Right kidney (tissue), 9 donors: ENCODE results near the gene PRR23C.
"Not testable (repeated sequence)": the region's sequence is repeated elsewhere in the genome, so short reads cannot be mapped to it uniquely, and the experiment has no call there.

ENCODE experiments used
- DNase-seq: peaks from one replicate; pipeline ENCODE4 v3.0.0-alpha.2; 2016
- long read RNA-seq, 8 donors: transcript quantifications; one replicate each; lab custom pipeline, GENCODE V29; 2026

Gene PRR23C
- long read RNA-seq, donor 1 = 0 reads
- long read RNA-seq, donor 2 = 0 reads
- long read RNA-seq, donor 3 = 0 reads
- long read RNA-seq, donor 4 = 0 reads
- long read RNA-seq, donor 5 = 0 reads
- long read RNA-seq, donor 6 = 0 reads
- long read RNA-seq, donor 7 = 0 reads
- long read RNA-seq, donor 8 = 0 reads

DNA sequence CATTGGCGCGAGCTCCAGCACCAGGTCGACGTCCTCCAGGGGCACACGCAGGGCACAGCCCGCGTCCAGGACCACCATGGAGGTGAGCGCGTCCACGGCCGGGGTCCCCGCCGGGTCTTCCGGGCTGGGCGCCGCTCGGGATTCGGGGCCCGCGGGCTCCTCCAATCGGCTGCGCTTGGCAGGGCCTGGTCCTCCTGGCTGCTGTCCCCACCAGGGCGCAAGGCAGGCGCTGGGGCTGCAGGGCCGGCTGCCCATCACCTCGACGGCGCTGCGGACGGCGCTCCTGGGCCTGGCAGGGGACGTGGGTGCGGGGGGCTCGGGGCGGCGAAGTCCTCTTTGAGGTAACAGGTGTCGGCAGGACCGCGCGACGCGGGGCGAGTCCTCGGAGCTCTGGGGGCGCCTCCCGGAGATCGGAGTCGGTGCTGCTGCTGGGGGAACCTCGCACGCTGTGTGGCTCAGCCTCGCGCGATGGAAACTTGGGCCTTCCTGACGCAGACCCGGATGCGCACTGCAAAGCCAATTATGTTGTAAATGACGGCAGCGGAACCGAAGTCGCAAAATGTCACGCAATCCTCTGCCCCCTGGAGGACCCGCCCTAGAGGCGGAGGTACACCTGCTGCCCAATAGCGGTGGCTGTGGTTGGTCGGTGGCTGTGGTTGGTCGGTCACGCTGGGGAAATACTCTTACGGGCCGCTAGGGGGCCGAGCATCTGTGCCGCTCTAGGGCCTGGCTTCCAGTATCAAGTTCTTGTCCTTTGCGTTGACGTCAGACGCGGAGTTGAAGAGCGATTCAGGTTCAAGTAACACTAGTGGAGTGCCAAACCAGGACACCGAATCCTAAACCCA lies at the start of gene PRR23C:
TSS of gene PRR23C (minus strand) at position 527 of the 845 bp plus-strand sequence. CDS start at position 255, 272 bp downstream.
- no peak for DNase-seq

DNA sequence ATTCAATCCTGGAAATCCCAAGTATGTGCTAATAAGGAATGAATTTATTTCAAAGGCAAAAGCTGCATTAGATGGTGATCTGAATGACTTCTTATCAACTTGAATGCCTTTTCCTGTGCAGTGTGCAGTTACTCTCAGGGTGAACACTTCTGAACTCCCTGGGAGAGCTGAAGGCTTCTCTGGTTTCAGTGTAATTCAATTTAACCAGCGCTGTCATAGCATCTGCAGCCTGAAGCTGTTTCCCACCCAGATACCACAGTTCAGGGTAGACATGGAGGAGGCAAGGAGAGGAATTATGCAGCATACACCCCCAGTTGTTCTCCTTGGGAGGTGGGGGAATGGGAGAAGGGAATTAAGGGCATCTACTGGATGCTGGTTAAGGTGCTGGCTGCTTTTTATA lies 49.1 kb upstream of the PRR23C start:
- DNase-seq = no peak

DNA sequence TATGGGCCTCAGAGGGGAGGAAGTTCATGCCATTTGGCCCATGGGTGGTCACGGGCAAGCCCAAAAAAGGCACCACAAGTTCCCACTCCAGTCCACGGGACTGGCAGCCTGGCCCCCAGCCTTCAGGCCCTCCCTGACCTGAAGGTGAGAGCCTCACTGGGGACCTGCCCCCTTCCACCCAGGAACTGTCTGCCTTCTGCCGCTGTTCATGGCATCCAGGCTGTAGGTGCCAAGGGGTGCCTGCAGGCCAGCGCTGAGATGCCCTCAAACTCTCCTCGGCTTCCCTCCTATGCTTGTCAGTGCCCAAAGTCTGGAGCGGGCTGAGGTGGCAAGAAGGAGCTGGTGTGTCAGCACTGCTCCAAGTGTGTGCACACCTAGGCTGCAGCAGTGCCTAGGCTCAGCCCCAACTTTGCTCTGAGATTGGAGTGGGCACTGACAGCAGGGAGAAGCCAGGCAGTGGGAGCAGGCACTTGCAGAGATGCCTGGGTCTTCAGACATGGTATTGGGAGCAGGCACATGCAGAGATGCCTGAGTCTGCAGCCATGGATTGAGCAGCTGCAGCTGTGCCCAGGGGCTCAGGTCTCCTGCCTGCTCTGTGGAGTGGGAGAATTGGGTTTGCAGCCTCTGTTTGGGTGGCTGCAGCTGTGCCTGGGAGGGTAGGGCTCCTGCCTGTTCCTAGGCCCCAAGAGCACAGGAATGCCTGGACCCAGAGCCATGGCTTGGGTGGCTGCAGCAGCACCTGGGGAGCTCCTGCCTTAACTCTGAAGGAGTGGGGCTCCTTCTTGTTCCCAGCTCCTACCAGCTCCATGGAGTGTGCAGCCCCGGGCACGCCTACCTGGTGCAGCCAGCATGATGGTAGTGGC lies 44.0 kb upstream of the PRR23C start:
- no peak for DNase-seq

DNA sequence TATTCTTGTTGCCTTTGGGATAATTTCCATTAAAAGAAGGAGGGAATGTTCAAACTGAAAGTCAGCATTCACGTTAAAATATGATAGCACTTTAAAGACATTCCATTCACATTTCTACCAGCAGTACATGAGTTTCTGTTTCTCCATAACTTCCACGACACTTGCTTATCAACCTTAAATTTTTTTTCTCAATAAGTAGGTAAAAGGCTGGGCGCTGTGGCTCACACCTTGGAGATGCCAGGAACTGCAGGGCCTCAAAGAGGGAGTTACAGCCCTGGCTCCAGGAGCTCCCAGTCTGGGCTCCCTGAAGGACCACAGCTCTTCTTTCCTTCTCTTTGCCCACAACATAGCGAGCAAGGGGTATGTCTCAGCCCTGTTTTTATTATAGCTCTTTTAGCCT lies 42.9 kb upstream of the PRR23C start:
- DNase-seq = no peak

DNA sequence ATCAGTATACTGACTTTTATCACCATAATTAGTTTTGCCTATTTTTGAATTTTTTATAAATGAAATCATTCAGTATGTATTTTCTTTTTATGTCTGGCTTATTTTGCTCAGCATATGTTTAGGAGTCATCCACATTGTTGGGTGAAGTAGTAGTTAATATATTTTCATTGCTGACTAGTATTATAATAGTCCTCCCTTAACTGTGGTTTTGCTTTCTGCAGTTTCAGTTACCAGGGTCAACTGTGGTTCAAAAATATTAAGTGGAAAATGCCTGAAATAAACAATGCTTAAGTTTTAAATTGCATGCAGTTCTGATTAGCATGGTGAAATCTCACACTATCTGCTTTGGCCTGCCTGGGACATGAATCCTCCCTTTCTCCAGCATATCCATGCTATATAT lies 39.5 kb upstream of the PRR23C start:
- DNase-seq = no peak

DNA sequence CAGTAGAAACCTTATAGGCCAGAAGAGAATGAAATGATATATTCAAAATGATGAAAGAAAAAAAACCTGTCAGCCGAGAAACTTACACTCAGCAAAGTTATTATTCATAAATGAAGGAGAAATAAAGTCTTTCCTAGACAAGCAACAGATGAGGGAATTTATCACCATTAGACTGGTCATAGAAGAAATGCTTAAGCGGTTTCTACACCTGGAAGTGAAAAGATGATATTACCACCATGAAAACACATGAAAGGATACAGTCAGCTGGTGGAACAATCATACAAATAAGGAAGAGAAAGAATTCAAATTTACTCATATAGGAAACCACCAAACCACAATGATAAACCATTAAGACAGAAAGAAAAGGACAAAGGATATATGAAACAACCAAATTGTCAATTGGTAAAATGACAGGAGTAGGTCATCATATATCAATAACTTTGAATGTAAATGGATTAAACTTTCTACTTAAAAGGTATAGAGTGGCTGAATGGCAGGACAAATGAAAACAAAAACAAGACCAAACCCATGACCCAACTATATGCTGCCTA lies 29.9 kb upstream of the PRR23C start:
- no peak for DNase-seq

DNA sequence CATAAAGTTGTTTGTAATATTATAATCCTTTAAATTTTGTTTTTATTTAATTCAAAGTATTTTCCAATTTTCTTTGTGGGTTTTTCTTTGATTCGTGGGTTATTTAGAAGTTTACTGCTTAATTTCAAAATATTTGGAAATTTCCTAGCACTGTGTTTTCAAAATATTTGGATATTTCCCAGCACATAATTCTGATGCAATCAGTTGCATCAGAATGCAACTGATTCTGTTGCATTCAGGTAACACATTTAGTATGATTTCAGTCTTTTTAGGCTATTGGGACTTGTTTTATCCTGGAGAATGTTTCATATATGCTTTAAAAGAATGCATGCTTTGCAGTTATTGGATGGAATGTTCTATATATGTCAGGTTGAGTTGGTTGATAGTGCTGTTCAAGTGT lies 18.2 kb upstream of the PRR23C start:
- DNase-seq = no peak

DNA sequence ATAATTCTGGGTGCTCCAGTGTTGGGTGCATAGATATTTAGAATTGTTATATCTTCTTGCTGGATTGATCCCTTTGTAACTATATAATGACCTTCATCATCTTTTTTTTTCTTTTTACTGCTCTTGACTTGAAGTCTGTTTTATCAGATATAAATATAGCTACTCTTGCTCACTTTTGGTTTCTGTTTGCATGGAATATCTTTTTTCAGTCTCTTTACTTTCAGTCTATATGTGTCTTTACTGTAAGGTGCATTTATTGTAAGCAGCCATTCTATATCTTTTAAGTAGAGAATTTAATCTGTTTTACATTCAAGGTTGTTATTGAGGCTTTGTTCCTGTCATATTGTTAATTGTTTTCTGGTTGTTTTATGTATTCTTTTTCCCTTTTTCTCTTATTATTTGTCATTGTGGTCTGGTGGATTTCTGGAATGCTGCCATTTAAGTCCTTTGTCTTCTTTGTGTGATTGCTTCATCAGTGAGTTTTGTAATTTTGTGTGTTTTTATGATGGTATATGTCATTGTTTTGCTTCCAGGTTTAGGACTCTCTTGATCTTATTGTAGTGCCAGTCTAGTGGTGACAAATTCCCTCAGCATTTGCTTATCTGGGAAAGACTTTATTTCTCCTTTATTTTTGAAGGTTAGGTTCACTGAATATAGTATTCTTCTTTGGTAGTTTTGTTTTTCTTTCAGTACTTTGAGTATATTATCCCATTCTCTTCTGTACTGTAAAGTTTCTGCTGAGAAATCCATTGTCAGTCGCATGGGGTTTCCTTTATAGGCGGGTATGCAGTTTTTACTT lies 8.3 kb upstream of the PRR23C start:
- DNase-seq = no peak

DNA sequence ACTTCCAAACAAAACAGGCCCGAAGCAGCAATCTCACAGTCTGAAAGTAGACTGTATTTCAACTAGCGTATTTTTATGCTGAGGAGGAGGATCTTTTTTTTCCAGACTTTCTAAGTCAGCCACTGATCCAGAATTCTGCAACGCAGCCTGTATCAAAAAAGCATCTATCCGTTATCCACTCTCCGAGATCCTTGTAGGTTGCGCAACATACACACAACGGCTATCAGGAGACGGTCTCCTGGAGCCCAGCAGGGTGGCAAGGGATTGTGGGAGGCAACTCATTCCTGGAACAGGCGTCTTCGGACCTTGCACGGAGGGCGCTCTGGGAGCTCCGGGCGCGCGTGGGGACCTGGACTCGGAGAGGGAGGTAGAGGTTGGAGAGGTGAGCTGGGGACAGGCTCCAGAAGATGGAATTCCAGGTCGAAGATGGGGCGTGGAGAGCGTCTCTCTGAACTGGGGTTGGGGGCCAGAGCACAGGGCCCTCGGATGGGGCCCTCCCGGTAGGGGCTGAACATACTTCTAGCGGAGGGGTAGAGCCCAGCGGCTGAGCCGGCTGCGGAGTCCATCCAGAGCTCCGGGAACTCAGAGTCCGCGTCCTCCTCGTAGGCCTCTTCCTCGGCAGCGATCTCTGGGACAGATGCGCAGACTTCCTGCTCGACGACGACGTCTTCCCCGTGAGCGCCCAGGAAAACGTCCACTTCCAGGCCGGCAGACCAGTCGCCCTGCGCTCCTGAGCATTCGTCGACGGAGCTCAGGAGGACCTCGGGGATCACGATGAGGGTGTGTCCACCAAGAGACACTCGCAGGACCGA lies 932 bp downstream of the PRR23C start:
- DNase-seq = no peak

DNA sequence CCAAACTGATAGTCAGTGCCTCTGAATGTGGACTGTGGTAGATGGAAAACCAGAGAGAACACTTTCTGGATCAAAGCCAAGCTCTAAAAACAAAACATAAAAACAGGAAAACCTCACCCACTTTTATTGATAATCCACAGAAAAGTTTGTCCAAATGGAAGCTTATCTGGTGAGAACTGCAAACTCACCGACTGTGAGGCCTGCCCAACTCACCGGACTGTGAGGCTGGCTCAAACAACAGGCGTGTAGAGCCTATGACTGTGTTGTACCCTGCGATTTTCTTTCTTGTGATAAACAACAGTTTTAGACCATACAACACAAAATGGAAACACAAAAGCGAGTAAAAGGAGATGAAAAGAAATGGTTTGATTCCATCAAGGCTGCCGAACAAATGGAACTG lies 7.2 kb downstream of the PRR23C start:
- DNase-seq = no peak

DNA sequence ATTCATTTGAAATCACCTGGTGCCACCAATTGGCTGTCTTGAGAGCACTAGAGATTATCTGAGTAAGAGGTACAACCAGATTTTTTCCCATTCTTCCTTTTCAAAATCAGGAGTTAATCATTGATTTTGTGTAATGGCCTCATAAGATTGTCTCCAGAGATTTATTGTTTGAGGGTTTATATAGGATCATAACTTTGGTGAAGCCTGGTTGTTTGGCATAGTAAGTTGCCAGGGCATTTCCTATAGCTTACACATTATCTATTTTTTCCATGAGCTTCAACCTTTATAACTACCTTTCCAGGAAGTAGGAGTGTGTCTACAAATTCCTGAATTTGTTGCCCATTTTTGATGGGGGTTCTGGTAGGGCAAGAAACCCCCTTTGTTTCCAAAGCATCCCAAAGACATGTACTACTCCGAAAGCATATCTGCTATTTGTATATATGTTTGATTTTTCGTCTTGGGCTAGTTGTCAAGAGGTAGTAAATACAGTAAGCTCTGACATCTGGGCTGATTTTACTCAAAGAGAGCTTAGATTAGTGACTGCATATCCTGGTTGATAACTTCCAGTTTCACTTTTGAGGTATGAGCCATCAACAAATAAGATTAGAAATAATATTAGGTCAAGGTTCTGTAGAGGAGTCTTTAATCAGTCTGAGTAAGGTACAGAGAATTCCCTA lies 12.2 kb downstream of the PRR23C start:
- no peak for DNase-seq

DNA sequence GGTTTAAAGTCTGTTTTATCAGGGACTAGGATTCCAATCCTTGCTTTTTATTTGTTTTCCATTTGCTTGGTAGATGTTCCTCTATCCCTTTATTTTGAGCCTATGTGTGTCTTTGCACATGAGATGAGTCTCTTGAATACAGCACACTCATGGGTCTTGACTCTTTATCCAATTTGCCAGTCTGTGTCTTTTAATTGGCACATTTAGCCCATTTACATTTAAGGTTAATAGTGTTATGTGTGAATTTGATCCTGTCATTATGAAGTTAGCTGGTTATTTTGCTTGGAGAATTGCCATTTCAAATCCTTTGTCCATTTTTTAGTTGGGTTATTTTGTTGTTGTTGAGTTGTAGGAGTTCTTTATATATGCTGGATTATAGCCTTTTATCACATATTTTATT lies 14.1 kb downstream of the PRR23C start:
- not testable (repeated sequence) for DNase-seq

DNA sequence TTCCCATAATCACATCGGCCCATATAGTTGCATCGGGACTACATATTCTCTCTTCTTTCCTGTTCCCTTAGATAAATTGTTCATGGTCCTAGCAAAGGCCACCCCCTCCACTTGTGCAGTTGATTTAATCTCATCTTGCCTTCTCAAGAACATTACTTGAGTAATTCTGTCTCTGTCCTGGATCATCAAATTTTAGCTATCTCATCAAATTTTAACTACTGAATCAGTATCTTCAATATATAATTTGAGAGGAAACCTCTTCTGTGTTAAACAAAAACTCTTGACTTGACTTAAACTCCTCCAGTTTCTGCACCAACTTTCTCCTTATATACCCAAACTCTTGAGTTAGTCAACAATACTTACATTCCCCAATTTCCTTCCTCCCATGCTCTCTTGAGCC lies 19.7 kb downstream of the PRR23C start:
- DNase-seq = no peak

DNA sequence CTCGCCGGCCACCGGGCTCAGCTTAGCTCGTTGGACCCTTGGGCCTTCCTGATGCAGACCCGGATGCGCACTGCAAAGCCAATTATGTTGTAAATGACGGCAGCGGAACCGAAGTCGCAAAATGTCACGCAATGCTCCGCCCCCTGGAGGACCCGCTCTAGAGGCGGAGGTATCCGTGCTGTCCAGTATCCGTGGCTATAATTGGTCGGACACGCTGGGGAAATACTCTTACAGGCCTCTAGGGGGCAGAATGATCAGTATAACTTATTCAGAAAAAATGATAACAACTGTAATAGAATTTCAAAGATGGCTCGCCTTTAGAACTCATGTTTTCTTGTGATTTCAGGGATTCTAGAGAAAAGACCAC lies 23.8 kb downstream of the PRR23C start, which contains the start of gene PRR23B:
TSS of gene PRR23B (minus strand) at position 59 of the 367 bp plus-strand sequence. CDS start 265 bp downstream, outside the sequence.
- no peak for DNase-seq

DNA sequence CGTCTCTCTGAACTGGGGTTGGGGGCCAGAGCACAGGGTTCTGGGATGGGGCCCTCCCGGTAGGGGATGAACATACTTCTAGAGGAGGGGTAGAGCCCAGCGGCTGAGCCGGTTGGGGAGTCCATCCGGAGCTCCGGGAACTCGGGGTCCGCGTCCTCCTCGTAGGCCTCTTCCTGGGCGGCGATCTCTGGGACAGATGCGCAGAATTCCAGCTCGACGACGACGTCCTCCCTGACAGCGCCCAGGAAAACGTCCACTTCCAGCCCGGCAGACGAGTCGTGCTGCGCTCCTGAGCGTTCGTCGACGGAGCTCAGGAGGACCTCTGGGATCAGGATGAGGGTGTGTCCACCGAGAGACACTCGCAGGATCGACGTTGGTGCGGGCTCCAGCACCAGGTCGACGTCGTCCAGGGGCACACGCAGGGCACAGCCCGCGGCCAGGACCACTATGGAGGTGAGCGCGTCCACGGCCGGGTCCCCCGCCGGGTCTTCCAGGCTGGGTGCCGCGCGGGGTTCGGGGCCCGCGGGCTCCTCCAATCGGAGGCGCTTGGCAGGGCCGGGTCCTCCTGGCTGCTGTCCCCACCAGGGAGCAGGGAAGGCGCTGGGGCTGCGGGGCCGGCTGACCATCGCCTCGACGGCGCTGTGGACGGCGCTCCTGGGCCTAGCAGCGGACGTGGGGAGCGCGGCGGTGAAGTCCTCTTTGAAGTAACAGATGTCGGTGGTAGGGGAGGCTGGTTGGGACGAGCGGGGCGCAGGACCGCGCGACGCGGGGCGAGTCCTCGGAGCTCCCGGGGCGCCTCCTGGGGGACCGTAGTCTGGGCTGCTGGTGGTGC lies 24.4 kb downstream of the PRR23C start:
- DNase-seq = no peak

DNA sequence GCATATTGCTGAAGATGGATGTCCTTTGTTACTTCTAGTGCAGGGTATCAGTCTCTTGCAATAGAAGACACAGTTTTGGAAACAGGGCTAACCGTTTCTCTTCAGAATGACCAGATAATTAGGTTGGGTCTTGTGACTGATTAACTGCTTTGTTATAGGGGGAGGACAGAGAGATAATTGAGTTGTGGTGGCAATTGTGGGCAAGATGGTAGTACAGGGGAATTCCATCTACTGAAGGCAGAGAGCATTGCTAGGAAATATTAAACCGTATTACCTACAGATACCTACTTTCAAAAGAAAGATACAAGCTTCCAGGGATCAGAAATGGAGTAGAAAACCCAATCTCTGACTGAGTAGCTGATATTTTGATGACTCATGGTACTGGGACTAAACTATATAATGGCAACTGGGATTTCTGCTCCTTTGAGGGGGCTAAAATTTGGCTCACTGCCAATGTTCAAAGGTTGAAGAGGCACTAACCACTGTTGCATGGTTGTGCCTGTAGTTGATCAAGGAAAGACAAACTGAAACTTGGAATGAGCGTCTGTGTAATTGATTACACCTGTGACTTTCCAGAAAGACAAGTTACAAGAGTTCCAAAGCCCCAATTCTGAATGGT lies 28.2 kb downstream of the PRR23C start:
- DNase-seq = no peak

DNA sequence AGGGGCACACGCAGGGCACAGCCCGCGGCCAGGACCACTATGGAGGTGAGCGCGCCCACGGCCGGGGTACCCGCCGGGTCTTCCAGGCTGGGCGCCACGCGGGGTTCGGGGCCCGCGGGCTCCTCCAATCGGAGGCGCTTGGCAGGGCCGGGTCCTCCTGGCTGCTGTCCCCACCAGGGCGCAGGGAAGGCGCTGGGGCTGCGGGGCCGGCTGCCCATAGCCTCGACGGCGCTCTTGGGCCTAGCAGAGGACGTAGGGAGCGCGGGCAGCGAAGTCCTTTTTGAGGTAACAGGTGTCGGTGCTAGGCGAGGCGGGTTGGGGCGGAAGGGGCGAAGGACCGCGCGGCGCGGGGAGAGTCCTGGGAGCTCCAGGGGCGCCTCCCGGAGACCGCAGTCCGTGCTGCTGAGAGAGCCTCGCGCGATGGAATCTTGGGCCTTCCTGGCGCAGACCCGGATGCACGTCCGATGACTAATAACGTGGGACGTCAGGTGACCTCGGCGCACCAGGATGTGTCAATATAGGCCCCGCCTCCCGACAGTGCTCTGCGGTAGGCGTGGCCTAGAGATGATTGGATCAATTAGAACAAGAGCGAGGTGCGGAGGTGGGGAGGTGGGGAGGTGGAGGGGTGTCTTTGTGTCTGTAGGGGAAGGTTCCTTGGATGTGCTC lies 38.5 kb downstream of the PRR23C start, which contains the start of gene PRR23A:
TSS of gene PRR23A (minus strand) at position 218 of the 666 bp plus-strand sequence. CDS start at position 218, 0 bp downstream.
- DNase-seq = no peak

DNA sequence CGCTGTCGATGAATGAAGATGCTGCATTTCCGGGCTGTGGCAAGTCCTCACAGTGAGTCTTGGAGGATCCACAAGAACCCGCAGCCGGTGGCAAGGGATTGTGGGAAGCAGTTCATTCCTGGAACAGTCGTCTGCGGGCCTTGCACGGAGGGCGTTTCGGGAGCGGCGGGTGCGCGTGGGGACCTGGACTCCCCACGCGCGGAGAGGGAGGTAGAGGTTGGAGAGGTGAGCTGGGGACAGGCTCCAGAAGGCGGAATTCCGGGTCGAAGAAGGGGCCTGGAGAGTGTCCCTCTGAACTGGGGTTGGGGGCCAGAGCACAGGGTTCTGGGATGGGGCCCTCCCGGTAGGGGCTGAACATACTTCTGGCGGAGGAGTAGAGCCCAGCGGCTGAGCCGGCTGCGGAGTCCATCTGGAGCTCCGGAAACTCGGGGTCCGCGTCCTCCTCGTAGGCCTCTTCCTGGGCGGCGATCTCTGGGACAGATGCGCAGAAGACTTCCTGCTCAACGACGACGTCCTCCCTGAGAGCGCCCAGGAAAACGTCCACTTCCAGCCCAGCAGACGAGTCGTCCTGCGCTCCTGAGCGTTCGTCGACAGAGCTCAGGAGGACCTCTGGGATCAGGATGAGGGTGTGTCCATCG lies 39.2 kb downstream of the PRR23C start:
- DNase-seq = no peak
